T-cell (primary cell): ENCODE results near the gene PATZ1. TPM values are rescaled to one million over a fixed set of nuclear protein-coding genes. Genes with fewer than 3 reads are reported as not detected.

ENCODE experiments used
- total RNA-seq, 35 experiments: library from RNA in 6 of 35; stranded (reverse) in 6 of 35; fragments of 120-200 nt in 1 of 35; gene quantifications; one replicate each; pipeline versions ENCODE4 v1.2.1 to v1.2.4 and lab custom pipeline; 2013 to 2026

PATZ1 gene
- total RNA-seq, 5 donors from 2014 or later (not counting 1 experiment from before 2014, with no cell fraction given) = 53.1 to 56.7 (median 54.6) TPM

Other genes with a start within 250 kb of the PATZ1 start
- 10 to 100 TPM; 46.4 to 67.8 (median 53.7) TPM for gene SELENOM, start 238.8 kb downstream of the PATZ1 start, total RNA-seq
- 1 to 10 TPM in 1 of 5 donors, under 1 TPM in 4; 0.23 to 1.1 (median 0.35) TPM for gene INPP5J, start 223.4 kb downstream of the PATZ1 start, total RNA-seq
- gene PLA2G3, start 205.8 kb downstream of the PATZ1 start, total RNA-seq = not detected
- gene RNF185, start 186.2 kb downstream of the PATZ1 start, total RNA-seq = 10 to 100 TPM; 12.2 to 29.8 (median 25.9) TPM
- gene LIMK2, start 134.0 kb downstream of the PATZ1 start, total RNA-seq = 10 to 100 TPM; 21.5 to 31.5 (median 29.7) TPM
- 100 to 1,000 TPM; 460 to 628 (median 478) TPM for gene PIK3IP1, start 53.9 kb downstream of the PATZ1 start, total RNA-seq
- 10 to 100 TPM; 56.9 to 69.3 (median 62.3) TPM for gene DRG1, start 53.3 kb upstream of the PATZ1 start, total RNA-seq
- 10 to 100 TPM; 25.4 to 39.0 (median 29.0) TPM for gene EIF4ENIF1, start 143.5 kb upstream of the PATZ1 start, total RNA-seq
- 100 to 1,000 TPM; 284 to 383 (median 304) TPM for gene SFI1, start 150.2 kb upstream of the PATZ1 start, total RNA-seq